NCI-H526 (cell line): ENCODE results near the gene AGER.
"Not testable (repeated sequence)": the region's sequence is repeated elsewhere in the genome, so short reads cannot be mapped to it uniquely, and the experiment has no call there.

Experiments used
- DNase-seq, 2 experiments: peaks; one replicate each; lab custom pipeline; 2025; lab: John Stamatoyannopoulos, UW

The AGER gene

DNA sequence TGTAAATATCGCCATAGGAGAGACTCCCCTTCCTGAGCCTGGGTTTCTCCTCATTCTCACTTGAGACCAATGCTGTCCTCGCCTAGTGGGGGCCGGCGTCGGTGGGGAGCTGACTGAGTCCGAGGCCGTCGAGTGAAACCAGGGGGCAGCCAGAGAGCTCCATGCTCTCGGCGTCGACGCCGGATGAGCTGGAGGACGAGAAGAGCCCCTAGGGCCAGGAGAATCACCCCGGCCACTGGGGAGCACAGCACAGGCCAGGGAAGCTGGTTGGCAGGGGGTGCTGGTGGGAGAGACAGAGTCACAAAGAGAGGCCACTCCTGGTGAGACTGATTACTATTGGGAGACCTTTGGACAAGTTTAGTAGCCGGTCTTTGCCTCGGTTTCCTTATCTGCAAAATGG is 14.8 kb upstream of the AGER start:
- no peak for DNase-seq

GRCh38 chr6:32198345-32198696 is 14.3 kb upstream of the AGER start:
- no peak for DNase-seq

- peak in 1 of 2 experiments; percentile 63 for DNase-seq
These were observed 12.9 kb upstream of the AGER start for GRCh38 chr6:32196682-32197616.

DNA sequence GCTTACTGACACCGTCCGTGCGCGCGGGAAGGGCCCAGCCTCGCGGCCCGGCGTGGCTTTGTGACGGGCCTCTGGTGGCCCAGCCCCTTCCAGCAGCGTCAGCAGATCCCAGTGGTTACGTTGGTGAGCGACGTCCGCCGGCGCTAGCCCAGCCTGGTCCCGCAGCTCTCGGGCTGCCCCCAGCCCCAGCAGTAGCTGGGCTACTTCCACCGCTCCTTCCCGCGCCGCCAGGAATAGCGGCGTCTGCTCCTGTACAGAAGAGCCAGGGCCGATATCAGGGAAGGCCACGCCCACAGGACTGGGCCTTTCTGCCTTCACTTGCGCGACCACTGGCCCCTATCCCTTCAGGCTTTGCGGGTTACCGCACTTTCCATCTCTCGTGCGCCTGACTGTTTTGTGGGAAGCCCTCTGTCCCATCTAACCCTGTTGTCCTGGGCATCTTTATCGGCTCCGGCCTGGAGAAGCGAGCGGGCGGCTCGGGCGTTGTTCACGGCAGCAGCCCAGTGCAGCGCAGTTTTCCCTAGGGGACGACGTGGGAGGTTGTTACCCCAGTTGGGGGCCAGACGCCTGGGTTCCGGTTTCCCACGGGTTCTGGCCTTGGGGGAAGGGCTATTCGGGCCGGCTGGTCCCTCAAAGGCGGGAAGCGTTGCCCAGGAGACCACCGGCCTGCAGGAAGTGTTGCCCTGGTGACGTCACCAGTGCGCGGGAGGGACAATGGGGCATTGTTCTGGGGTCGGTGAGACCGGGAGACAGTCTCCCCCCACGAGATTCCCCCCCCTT is 12.0 kb upstream of the AGER start:
- DNase-seq = peak; percentile 89 to 94

DNA sequence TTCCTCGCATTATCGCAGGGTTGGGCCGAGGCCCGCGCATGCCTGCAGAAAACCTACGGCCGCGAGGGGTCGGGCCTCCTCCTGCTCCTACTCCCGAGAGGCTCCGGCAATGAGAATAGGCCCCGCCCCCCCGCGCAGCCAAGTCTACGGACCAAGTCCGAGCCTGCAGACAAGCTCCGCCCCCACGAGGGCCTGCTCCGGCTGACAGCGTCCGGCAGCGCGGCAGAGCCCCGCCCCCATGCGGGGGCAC is 11.5 kb upstream of the AGER start:
- DNase-seq = peak; percentile 99 to 100

DNA sequence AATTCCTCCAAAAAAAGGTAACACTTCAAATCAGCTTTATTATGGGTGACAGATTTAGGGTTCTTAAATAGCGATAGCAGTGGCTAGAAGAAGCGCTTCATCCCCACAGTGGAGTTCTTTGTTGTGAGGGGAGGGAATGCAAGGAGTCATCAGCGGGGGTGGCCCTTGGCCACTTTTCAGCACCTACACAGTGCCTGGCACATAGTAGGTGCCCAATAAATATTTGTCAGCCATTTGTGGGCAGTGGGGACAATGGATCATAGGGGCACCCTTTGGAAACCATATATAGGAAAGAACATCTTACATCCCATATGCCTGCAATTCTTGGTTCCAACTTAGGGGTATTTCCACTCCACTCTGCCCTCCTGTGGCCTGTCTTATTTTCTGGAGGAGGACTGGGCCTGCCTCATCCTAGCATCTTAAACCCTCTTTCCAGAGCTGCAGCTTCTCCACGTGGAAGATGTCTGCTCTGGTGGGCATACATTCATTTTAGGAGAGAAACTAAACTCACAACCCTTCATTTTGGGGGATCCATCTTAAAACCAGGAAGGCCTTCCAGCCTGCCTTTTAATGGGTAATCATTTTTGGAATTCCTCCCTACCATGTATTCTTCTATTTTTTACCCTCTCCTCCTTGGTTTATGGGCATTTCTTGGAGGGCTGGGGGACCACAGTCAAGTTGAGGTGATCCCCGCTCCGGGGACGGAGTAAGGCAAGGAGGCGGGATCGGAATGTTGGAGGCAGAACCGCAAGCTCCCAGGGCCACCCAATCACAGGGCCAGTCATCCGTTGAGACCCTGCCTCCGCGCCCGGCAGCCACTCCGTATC is 11.0 kb upstream of the AGER start:
- peak; percentile 20 to 43 for DNase-seq

DNA sequence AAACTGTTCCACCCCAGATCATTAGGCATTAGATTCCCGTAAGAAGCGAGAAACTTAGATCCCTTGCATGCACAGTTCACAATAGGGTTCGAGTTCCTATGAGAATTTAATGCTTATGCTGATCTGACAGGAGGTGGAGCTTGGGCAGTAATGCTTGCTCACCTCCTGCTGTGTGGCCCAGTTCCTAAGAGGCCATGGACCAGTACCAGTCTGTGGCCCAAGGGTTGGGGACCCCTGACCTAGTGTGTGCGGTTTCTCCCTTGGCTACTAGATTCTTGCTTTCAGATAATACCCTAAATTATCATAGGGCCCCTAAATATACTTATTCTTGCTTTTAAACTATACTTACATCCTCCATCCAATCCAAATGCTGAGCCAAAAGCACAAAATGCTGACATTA is 10.3 kb upstream of the AGER start:
- DNase-seq = no peak

DNA sequence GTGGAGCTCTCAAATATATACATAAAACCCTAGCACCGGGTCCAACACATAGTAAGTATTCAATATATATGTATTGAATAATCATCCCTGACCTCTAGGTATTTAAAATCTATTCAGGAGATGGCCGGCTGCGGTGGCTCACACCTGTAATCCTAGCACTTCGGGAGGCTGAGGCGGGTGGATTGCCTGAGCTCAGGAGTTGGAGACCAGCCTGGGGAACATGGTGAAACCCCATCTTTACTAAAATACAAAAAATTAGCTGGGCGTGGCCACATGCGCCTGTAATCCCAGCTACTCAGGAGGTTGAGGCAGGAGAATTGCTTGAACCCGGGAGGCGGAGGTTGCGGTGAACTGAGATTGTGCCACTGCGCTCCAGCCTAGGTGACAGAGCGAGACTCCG is 9.0 kb upstream of the AGER start:
- DNase-seq = not testable (repeated sequence)

DNA sequence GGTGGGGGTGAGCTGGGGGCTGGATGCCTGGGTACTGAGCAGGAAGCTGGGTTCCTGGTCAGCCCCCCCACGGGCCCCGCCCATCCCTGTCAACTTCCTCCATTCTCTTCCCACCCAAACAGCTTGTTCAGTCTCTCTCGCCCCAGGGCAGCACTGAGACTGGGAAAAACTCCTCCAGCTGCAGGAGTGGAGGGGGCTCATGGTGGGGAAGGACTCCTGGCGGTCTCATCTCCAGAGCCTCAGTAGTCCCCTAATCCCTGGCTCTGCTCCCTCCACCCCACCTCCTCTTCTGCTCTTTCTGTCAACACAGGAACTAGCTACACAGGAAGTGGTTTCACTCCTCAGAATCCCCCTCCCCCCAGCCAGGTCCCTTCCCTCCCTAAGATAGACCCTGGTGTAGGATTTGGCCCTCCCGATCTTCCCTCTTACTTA is 8.6 kb upstream of the AGER start, which contains the start of gene GPSM3:
TSS of gene GPSM3 (minus strand) at position 36 of the 432 bp plus-strand sequence. CDS start 130 bp downstream, outside the sequence.
- DNase-seq = no peak

DNA sequence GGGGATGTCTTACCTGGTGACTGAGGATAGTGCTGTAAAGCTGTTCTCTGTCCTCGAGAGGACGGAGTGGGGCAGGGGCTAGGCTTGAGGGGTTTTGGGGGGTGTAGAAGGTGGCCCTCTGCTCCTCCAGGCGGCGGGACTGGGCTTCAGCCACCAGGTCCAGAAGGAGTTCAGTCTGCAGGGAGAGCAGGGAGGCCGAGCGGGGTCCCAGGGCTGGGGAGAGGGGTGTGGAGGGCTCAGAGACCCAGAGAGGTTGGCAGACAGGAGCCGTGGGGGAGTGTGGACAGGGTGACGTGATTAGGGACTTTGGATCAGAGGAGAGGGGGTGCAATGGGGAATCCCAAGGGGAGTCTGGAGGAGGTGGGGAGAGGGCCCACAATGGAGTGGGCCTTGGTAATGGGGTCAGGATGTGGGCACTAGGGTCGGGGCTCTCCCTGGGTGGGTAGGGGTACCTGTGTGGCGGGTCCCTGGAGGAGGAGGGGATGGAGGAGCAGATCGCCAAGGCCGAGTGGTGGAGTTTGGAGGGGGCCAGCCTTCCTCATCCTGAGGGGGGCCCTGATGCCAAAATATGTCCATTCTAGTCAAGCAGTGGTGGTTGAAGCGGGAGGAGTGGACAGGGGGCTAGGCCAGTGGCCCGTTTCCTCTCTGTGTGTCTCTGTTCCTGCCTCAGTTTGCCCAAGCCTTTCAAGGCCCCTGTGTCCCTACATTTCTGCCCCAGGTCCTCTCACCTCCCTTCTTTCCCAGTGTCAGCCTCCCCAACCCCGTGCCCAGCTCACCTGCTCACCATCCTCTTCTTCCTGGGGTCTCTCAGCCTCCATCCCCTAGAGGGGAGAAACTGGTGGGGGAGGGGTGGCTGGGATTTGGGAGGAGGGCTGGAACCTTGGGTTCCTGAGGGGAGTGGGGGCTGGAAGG is 7.9 kb upstream of the AGER start:
- DNase-seq = no peak

GRCh38 chr6:32190911-32191677 is 7.0 kb upstream of the AGER start:
- no peak for DNase-seq

- peak; percentile 66 to 91 for DNase-seq
These were observed 6.2 kb upstream of the AGER start, which contains the start of gene PBX2 for GRCh38 chr6:32190054-32190851. TSS of gene PBX2 (minus strand) at chr6:32190202. CDS start at chr6:32189915, 287 bp downstream.

DNA sequence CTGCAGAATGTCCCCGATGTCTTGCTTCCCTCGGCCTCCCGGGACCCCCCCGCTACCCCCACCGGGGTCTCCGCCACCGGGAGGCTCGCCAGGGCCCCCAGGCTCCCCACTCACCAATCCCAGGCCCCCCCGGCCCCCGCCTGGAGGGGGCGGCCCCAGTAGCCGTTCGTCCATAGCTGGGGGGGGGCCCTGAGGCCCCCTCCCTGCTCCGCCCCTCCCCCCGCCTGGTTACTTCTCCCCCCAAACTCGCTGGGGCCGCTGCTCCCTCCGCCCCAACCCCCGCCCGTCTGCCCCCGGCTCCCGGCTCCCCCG is 5.6 kb upstream of the AGER start:
- DNase-seq = peak in 1 of 2 experiments; percentile 46

GRCh38 chr6:32189069-32189741 is 5.2 kb upstream of the AGER start:
- no peak for DNase-seq

- no peak for DNase-seq
These were observed 4.5 kb upstream of the AGER start for GRCh38 chr6:32188381-32189068.

DNA sequence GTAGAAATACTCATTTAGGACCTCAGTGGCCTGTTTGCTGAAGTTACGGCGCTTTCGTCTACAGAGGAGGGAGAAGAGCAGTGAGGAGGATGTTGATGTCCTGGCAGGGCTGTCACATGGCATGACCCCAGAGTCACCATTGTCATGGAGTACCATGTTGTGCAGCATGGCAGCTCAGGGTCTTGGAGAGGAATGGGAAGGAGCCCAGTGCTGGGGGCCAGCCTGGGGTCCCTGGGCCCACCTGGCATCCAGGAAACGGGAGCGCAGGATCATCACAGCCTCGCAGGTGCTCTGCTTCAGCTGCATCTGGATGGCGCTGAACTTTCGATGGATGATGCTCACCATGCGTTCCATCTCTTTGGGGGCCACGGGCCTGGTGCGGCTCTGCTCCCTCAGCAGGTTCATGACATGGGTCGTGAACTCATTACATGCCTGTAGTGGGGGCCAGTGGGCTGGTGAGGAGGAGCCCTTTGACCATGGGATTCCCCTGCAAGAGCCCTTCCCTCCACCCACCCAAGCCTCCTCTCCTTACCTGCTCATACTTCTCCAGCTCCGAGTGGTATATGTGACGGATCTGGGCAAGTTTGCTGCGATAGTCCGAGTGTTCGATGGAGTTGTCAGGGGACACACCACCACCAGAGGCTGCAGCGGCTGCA is 3.8 kb upstream of the AGER start:
- not testable (repeated sequence) for DNase-seq

GRCh38 chr6:32187009-32187709 is 3.1 kb upstream of the AGER start:
- no peak for DNase-seq
